ENCODE data around the gene CRHR1.

DNA sequence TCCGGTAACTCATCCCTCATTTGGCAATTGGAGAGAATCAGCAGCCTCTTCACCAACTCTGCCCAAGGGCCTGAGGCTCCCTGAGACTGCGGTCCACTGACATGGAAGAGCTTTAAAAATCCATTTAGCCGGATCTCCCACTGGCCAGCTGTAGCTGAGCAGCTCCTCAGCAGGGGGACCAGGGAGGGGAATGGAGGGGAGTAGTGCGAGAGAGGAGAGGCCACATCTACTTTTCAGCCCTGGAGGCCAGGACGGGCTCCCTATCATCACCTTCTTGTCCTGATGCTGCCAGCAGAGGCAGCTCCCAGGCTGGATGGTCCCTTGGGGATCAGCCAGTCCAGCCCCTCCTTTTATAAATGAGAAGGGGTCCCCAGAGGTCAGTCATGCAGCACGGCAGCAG, 35.5 kb downstream of the CRHR1 start:
- TF ChIP-seq POLR2AphosphoS5 (IDR thresholded peaks at IDR 0.05) = no peak
- TF ChIP-seq POLR2A (IDR thresholded peaks at IDR 0.05) = no peak
- no peak for TF ChIP-seq CTCF (IDR thresholded peaks at IDR 0.05 in 8 of 11, conservative IDR thresholded peaks at IDR 0.05 in 3 of 11)

Measured in spleen (tissue), 7 donors.